ENCODE measurements around the gene CLUH.

Gene CLUH

DNA sequence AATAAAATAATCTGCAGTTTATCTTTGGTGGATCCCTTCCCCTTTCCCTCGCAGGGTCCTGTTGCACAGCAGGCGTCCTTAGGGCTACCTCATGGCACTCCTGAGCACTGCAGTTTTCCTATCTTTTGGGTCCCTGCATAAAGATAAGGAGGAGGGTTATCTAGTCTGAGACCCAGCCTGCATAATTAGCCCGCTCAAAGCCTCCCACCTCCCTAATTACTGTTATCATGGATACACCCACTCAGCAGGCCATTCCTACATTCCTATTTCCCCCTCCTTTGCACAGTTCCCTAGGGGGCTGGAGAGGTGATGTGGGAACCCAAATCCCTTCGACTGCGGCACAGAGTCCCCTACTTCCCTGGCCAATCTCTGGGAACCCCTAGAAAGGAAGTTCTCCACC lies 5.1 kb upstream of the CLUH start:
- no peak for DNase-seq

DNA sequence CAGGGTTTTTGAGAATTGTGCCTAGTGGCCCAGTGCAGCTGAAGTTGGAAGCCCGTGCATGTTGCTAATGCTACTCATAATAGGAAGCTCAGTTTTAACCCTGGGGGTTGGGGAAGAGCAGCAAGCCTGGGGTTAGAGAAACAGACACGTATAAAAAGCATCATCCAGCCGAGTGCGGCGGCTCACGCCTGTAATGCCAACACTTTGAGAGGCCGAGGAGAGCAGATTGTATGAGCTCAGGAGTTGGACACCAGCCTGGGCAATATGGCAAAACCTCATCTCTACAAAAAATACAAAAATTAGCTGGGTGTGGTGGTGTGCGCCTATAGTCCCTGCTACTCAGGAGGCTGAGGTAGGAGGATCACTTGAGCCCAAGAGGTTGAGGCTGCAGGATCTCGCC lies 2.3 kb upstream of the CLUH start:
- DNase-seq, result no peak

DNA sequence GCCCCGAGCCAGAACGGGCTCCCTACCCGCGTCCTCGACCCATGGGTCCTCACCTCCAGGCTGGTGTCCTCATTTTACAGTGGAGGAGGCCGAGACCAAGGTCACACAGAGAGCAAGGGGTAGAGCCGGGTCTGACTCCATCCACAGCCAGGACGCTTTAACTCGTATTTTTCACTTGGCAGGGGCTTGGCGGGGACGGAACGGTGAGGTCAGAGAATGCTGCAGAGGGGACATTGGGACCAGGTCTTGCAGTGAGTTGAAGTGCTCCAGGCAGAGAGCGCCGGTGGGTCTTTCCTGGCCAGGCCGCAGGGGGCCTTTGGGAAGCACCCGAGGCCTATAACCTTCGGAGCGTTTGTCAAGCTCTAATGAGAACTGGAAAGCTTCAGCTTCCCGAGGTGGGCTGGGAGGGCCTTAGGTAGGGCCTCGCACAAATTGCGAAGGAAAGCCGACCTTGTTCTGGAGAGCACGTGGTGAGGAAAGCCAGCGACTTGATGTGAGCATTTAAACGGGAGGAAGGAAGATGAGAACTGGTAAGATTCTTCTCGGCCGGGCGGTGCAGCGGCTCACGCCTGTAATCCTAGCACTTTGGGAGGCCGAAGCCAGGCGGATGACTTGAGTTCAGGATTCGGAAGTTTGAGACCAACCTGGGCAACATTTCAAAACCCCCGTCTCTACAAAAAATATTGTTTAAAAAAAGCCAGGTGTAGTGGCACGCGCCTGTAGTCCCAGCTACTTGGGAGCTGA lies 908 bp upstream of the CLUH start:
- no peak for DNase-seq

DNA sequence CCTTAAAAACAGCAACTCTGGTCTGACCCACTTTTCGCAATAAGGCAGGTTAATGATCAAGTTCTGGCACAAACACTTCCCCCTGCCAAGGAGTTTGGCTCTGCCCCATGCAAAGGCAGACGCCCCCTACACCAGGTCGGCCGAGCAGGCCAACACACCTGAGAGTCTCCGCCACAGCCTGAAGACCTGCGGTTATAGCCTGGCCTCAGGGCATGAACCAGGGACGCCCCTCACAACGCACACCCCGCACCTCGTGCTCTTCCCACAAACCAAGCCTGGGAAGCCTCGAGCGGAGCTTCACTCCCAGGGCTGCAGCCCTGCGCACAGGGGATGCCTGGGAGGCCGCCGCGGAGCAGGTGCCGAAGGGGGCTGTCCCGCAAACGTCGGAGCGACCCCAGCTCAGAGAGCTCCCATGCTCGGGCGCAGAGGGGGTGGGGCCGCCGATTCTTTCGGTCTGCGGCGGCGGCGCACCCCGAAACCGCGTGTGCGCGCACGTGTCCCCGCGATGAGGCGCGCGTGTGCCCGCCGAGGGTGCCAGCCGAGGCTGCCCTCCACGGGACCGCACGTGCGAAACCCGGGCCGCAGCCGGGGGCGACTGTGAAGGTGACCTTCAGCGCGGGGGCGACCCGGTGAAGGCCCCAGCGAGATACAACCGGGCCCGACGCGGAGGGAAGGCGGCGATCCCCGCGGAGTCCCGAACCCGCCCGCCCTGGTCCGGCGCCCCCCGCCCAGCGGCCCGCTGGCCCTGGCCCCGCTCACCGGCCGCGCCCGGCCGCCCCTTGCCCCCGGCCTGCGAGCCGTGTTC lies 559 bp downstream of the CLUH start:
- DNase-seq, result peak; percentile 27

DNA sequence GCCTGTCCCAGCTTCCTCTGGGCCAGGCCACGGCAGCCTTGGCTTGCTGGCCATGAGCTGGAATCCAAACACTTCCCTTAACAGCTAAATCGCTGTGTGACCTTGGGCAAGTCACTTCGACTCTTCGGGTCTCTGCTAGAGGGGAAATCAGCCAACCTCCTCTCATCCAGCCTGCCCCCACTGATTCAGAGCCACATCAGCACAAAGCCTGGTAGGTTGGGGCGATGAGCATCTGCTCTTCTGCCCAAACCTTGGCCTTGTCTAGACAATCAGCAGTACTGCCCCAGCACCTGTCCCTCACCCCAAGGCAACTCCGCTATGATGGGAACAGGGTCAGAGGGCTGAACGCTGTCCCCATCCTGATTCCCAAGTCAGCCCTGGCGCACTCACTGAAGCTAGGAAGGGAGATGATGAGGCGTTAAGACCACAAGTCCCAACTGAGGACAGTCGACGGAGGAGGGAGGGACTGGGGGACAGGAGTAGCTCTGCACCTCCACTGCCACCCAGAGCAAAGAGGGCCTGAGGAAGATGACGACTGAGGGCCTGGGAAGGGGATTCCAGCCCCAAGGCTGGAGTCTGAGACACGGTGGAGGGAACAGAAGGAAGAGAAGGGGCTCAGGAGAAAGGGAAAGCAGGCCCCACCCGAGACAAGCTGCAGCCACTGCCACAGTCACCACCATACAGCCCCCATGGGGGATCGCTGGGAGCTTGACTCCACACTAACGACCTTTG lies 1.3 kb downstream of the CLUH start:
- DNase-seq, result no peak

DNA sequence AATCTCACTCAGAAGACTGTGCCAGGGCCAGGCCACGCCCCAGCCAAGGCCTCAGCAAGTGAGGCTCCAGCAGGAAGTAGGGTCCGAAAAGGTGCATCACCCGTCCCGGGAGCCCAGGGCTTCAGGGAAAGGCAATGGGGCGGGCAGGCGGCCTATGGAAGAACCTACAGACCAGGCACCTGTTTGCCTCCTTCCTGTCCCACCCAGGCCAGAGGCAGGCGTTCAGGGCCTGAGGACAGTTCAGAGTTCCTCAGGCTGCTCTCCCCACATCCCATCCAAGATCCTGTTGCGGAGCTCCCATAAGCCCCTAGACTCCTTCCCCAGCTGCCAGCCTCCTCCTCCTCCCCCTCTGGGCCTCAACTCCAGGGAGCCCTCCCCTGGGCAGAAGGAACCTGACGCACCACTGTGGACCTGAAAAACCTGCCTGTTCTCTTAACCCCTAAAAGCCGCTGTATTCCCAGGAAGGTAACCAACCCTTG lies 2.3 kb downstream of the CLUH start:
- no peak for DNase-seq

DNA sequence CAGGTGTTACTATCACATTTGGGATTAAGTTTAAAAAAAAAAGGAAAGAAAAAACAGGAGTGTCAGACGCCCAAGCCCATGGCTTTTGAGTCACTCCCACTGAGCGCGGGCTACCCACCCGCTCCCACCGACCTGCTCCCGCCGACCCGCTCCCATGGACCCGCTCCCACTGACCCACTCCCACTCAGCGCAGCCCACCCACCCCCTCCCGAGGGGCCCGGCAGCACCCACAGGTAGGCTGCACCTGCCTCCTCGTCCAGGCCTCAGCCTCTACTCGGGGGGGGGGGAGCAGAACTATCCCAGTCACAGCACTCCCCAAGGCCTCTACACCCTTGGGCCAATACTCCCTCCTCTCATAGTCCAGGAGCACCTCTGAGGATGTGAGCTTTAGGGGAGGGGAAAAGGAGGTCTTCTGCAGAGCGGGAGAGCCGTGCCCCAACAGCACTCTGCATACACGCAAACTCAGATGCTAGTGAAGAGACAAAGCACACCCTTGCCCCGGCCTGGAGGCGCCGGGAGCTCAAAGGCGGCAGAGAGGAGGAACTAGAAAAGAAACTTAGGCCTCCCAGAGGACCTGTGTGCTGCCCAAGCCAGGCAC lies 2.9 kb downstream of the CLUH start:
- DNase-seq, result no peak

DNA sequence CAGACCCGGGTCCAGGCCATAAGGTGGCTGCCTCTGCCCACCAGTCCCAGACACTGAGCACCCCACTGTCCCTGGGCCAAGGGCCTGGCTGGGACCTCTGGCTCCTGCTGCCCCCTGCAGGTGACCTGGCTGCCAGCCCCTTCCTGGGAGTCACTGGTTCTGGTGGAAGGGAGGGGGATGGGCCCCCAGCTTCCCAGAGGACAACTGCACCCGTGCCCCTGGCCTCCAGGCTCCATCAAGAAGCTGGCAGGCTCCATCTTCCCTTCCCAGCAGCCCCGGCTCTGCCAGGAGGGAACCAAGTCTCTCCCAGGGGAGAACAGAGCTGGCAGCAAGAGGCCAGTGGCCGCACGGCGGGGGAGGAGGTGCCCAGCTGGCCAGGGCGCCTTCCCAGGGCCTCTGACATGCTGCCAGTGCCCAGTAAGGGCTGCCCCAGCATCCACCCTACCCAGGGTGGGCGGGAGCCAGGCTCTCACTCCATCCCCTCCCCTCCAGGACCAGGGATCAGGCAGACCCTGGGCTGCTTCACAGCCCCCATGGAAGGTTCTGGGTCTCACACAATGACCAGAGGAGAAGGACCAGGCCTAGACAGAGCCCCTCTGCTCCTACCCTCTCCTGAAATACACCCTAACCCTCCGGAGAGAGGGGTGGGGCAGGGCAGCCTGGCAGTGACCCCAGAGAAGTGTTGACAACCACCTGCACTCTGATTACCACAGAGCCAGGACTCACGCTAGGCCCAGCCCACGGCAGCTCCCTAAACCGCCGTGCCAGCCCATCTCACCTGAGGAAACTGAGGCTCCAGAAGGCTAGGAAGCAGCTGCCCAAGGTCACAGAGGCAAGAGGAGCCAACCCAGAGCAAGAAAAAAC lies 3.6 kb downstream of the CLUH start:
- DNase-seq, result no peak

DNA sequence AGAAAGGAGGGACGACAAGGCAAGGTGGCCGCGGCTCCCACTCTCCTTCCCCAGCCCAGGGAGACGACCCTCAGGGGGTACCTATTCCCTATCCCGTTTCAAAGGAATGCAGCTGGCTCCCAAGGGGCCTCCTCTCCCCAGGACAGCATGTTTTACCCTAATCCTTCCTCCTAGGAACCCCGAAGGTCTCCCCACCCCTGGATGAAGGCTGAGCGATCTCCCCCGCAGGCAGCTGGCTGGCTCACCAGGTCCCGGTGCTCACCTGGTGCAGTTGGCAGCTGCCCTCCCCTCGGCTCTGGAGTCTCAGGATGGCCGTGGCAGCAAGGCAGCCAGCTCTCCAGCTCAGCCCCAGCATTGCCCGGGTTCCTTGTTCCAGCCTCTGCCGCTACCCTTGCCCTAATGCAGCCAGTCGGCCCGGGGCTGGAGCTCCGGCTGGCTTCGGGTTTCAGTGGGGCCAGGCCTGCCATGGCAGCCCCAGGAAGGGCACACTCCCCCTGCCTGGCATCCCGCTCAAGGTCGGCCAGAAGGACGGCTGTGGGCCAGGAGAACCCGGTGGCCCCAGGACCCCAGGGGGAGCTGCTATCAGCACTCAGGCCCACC lies 4.6 kb downstream of the CLUH start:
- no peak for DNase-seq

DNA sequence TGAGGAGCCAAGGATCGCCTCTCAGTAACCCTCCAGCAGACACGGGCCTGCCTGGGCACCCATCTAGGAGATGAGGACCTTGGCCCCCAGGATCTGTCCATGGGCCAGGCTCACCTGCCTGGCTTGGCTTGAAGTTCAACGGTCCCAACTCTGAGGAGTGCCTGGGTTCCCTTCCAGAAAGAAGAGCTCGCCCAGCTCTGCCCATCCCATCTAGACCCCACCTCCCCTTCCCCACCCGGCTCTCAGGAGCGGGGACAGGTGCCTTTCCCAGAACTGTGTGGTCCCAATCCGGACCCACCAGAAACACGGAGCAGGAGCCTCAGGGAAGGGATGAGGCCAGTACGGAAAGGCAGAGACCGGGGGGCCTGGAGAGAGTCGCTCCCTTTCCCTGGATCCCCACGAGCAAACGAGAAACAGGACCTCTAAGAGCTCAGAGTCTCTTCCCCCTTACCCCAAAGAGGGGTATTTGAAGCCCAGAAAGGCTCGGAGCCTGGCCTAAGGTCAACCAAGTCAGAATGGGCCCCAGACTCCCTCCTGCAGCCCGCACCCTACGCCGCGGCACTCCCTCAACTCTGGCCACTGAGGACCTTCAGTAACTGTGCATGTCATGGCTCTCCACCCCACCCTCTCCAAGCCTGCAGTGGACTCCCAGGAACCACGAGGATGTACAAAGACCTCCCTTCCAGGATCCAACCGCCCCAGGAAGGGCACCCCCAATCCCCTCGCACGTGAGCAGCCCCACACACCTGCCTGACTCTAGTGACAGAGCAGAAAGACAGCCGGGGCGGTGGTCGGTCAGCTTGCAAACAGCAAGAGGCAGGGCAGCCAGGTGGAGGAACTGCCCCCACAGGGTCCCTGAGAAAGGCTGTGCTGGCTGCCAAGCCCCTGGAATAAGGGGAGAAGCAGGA lies 5.4 kb downstream of the CLUH start:
- no peak for DNase-seq

DNA sequence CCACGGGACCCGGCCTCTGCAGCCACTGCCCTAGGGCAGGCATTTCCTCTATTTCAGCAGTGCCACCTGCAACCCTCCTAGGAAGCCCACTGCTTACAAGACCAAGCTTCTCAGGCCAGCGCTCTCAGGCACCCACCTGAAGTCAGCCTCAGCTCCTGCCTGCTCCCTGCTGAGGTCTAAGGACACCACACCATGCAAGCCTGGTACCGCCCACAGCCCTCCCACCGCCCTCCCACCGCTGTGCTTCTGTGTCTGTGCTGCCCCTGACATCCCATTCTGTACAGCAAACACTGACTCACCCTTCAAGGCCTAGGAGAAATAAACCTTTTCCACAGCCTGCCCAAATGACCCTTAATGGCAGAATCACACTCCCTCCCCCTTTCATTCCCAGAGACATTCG lies 6.3 kb downstream of the CLUH start:
- DNase-seq, result no peak

DNA sequence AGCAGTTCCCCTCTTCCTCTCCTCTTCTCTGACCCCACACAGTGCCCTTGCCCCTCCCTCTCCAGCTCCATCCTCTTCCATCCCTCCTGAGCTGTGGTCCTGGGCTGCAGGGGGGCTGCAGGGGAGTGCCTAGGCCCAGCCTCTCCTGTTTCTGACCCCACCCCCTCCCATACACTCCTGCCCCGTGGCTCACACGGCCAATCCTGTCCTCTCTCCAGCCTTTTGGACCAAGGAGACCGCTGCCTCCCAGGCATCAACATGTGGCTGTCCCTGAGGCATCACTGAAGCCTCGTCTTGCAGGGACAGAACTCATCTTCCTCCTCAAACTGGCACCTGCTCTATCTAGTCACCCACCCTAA lies 6.7 kb downstream of the CLUH start:
- DNase-seq, result no peak

DNA sequence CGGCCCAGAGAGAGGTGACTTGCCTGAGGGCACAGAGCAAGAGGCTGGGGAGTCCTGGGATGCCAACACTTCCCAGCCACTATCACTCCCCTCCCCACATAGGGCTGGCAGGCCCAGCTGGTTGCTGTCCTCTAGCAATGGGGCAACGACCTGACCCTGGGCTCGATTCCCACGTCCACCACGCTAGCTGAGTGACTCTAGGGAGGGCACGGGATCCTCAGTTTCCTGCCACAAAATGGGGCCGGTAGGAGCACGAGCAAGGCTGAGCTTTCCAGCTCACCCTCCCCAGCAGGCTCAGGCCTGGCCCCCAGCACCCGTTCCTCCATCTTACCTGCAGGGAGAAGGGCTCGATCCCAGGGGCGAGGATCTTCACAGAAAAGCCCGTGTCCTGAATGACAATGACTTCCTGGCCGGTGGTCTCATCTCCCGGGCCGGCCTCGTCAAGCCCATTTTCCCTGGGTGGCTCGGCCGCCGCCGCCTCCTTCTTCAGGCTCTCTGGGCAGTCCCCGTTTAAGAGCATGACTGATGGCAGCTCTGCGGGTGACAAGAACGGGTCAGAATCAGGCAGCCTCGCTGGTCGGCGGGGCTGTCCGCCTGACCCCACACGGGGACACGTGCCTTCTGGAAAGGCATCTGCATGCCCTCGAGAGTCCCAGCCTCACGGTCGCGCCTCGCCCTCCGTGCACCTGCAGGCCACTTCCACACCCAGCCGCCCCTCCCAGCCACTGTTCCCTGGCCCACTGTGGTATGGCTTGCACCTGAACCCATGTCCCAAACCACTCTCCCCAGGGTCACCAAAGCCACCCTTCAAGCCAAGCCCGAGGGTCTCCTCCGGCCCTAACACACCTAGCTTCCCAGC lies 7.3 kb downstream of the CLUH start:
- no peak for DNase-seq

DNA sequence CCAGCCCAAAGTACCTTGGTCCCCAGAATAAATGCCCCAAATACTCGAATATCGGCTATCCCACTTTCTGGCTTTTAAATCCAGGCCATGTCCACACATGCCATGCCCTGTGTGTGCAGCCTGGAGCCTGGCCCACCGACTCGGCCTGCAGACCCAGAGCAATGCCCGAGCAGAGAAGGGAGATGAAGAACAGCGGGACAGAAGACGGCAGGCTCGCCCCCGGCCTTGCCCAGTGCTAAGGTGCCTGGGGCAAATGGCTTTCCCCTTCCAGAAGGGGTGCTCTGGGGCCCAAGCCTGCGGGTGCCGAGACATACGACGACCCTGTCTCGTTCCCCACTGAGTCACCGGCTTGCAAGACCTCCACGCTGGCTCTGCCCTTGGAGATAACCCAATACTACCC lies 8.0 kb downstream of the CLUH start:
- DNase-seq, result no peak

DNA sequence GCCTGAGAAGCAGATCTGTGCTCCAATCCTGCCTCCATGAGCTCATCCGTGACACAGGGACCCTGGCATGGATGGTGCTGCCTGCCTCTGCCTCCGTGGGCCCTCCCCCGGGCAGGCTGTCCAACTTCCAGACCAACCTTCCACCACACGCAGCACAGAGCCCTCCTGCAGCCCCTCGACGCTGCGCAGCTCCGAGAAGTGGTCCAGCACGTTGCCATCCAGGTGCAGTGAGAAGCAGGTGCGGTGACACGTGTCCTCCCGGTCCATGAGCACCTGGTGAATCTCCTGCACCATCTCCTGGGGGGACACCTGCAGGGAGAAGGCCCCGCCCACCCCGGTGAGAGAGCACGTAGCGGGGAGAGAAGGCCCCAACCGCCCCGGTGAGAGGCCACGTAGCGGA lies 8.4 kb downstream of the CLUH start:
- DNase-seq, result no peak

DNA sequence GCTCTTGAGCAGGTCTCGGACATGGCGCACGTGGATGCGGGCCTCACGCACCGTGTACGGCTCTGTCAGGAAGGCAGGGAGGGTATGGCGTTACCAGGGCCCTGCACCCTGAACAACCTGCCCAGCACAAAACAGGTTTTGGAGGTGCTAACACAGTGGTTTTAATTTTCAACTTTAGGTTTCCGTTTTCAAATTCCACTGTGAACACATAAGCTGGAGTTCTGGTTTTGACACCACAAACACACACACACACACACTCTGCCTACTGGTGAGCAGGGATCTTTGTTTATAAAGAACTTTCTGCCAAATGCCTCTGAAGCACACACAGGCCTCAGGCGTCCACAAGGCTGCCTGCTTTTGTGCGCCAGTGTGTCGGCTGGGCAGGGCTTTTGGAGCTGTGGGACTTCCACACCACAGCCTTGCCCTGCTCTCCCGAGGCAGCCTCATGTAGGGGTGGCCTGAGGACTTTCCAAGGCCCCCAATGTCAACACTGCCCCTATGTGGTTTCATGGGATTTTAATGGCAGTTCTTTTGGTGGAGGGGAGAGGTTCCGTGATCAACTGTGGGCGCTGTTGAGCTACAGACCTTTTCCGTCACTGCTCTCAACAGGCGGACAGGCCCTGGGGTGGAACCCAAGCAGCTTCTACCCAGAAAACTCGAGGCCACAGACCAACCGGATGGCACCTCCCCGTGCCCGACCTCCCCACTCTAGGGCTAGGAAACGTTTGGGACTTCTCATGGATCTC lies 9.4 kb downstream of the CLUH start:
- DNase-seq, result no peak

DNA sequence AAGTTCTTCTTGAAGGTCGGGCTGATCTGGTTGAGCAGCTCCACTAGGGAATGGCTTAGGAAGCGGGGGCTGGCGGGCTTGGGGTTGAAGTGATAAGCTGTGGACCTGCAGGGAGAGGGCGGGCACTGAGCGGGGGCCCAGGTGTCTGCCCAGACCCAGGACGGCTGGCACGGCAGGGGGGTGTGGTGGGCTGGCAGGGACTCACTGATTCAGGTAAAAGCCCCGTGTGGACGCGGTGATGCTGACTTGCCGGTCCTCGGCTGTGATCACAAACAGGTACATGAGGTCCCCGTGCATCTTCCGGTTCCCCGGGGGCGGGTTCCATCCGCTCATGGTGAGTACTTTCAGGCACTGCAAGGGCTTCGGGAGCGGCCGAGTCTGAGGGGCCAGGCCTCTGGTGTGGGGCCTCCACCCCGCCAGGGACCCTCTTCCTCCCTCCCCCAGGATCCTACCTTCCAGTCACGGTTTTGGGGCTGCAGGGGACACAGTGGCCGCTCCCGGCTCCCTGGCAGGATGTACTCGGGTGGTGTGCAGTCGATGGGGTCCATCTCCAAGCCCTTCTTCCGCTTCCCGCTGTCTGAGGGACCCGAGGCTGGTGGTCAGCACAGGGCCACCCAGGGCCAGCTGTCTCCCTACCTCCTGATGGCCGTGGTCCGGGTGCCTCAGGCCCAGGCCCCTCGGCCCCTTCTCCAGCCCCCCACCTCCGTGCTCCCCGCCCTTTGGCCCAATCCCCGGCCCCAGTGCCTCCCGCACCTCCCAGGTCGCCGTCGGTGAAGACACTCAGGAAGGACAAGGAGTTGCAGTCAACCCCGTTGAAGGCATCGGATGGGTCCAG lies 10.2 kb downstream of the CLUH start:
- no peak for DNase-seq

DNA sequence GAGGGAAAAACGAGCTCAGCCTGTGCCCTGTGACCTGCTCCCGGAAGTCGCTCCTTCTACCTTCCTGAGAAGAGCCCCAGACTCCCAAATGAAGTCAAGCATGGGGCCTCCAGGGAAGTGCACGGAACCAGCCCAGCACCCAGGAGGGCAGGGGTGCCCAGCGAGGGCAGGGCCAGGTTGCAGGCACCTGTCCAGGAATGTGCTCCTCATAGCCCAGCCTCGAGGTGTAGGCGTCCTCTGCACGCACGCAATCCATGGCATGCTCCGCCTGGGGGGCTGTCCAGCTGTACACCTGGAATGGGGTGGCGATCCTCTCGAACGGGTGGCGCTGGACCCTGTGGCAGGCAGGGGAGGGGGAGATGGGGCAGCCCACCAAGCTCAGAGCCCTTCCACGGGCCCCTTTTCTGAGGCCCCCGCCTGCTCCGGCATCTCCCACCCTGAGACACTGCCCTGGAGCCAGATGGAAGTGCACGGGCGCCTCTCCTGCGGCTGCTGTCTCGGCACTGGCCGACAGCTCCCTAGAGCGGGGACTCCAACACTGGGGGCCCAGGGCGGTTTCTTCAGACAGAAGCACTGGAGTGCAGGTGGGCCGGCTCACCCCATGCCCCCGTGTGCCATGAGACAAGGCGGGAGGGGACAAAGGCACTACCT lies 10.9 kb downstream of the CLUH start:
- no peak for DNase-seq

Data from suppressor macrophage treated with lipopolysaccharide for 4 hours (primary cell).